H9 (cell line): ENCODE results near the gene PIGB. TPM values are rescaled to one million over a fixed set of nuclear protein-coding genes. Genes with fewer than 3 reads are reported as not detected.

ENCODE experiments used
- DNase-seq: peaks from one replicate; pipeline ENCODE4 v3.0.0-alpha.2; 2017
- H2AFZ ChIP-seq: one replicate; pipeline ENCODE4 v1.6.1; 2013; ENCODE audit warnings: mild to moderate bottlenecking, low read length, control low read depth, moderate library complexity
- H2AK5ac ChIP-seq: 2 replicates; pipeline ENCODE4 v1.6.1; 2013; ENCODE audit warnings: low read length, control low read depth, mixed read lengths; ENCODE audit not compliant: insufficient read length
- H2BK120ac ChIP-seq: one replicate; pipeline ENCODE4 v1.6.1; 2013; ENCODE audit warnings: low read depth, mild to moderate bottlenecking, low read length, control low read depth, inconsistent platforms; ENCODE audit not compliant: poor library complexity, severe bottlenecking
- H2BK12ac ChIP-seq: 2 replicates; pipeline ENCODE4 v1.6.1; 2013; ENCODE audit warnings: low read length, control low read depth, mixed read lengths, low read depth; ENCODE audit not compliant: insufficient read length
- H2BK15ac ChIP-seq: 2 replicates; pipeline ENCODE4 v1.6.1; 2013; ENCODE audit warnings: low read depth, low read length, control low read depth
- H2BK20ac ChIP-seq: one replicate; pipeline ENCODE4 v1.6.1; 2013; ENCODE audit warnings: low read depth, mild to moderate bottlenecking, low read length, control low read depth, inconsistent platforms; ENCODE audit not compliant: poor library complexity, severe bottlenecking
- H2BK5ac ChIP-seq: 2 replicates; pipeline ENCODE4 v1.6.1; 2013; ENCODE audit warnings: low read length, control low read depth, mixed read lengths; ENCODE audit not compliant: insufficient read length
- H3K14ac ChIP-seq: 2 replicates; pipeline ENCODE4 v1.6.1; 2013; ENCODE audit warnings: low read length, control low read depth; ENCODE audit not compliant: insufficient read depth
- H3K18ac ChIP-seq: 2 replicates; pipeline ENCODE4 v1.6.1; 2013; ENCODE audit warnings: low read depth, mild to moderate bottlenecking, mixed read lengths, low read length, control low read depth; ENCODE audit not compliant: insufficient read length
- H3K23ac ChIP-seq: 2 replicates; pipeline ENCODE4 v1.6.1; 2013; ENCODE audit warnings: low read length, control low read depth, mixed read lengths, low read depth; ENCODE audit not compliant: insufficient read length
- H3K23me2 ChIP-seq: 2 replicates; pipeline ENCODE4 v1.6.1; 2013; ENCODE audit warnings: low read depth, mild to moderate bottlenecking, mixed read lengths, low read length, control low read depth; ENCODE audit not compliant: insufficient read length, poor library complexity, severe bottlenecking
- H3K27ac ChIP-seq: 2 replicates; pipeline ENCODE4 v1.5.1; 2013; ENCODE audit warnings: low read length, control low read depth, mixed read lengths, low read depth; ENCODE audit not compliant: insufficient read length
- H3K27me3 ChIP-seq: 2 replicates; pipeline ENCODE4 v1.6.1; 2013; ENCODE audit warnings: low read length, control low read depth, inconsistent platforms; ENCODE audit not compliant: insufficient read depth
- H3K4ac ChIP-seq: 2 replicates; pipeline ENCODE4 v1.6.1; 2013; ENCODE audit warnings: low read depth, mild to moderate bottlenecking, control low read depth, inconsistent platforms, low read length, moderate library complexity
- H3K4me1 ChIP-seq: 2 replicates; pipeline ENCODE4 v1.6.1; 2013; ENCODE audit warnings: low read length, control low read depth, inconsistent platforms; ENCODE audit not compliant: insufficient read depth
- H3K4me2 ChIP-seq: 2 replicates; pipeline ENCODE4 v1.6.1; 2013; ENCODE audit warnings: low read length, control low read depth, mixed read lengths; ENCODE audit not compliant: insufficient read length, insufficient read depth
- H3K56ac ChIP-seq: 2 replicates; pipeline ENCODE4 v1.6.1; 2013; ENCODE audit warnings: low read depth, mild to moderate bottlenecking, mixed read lengths, low read length, control low read depth; ENCODE audit not compliant: insufficient read length
- H3K79me1 ChIP-seq: 2 replicates; pipeline ENCODE4 v1.6.1; 2013; ENCODE audit warnings: low read depth, mild to moderate bottlenecking, moderate library complexity, low read length, control low read depth, inconsistent platforms; ENCODE audit not compliant: insufficient read depth, poor library complexity, severe bottlenecking
- H3K79me2 ChIP-seq: 2 replicates; pipeline ENCODE4 v1.6.1; 2013; ENCODE audit warnings: low read length, control low read depth, inconsistent platforms; ENCODE audit not compliant: insufficient read depth
- H3K9ac ChIP-seq: 2 replicates; pipeline ENCODE4 v1.6.1; 2013; ENCODE audit warnings: low read length, control low read depth, mixed read lengths; ENCODE audit not compliant: insufficient read length; ENCODE audit errors: extremely low read depth
- H3K9me3 ChIP-seq: one replicate; pipeline ENCODE4 v1.6.1; 2013; ENCODE audit warnings: low read depth, low read length, inconsistent platforms; ENCODE audit not compliant: control insufficient read depth
- H3T11ph ChIP-seq: one replicate; pipeline ENCODE4 v1.6.1; 2013; ENCODE audit warnings: mild to moderate bottlenecking, low read length, control low read depth, inconsistent platforms
- H4K20me1 ChIP-seq: one replicate; pipeline ENCODE4 v1.6.1; 2013; ENCODE audit not compliant: control insufficient read depth, insufficient read length, insufficient read depth
- H4K5ac ChIP-seq: 2 replicates; pipeline ENCODE4 v1.6.1; 2013; ENCODE audit warnings: low read depth, mild to moderate bottlenecking, mixed read lengths, low read length, control low read depth; ENCODE audit not compliant: insufficient read length
- H4K8ac ChIP-seq: replicated peaks from 2 replicates; pipeline ENCODE4 v1.6.1; 2013; ENCODE audit warnings: low read length, control low read depth, mixed read lengths, low read depth; ENCODE audit not compliant: insufficient read length
- H4K91ac ChIP-seq: 2 replicates; pipeline ENCODE4 v1.6.1; 2013; ENCODE audit warnings: low read depth, mild to moderate bottlenecking, moderate library complexity, mixed read lengths, low read length, control low read depth; ENCODE audit not compliant: insufficient read length
- H3K27ac Mint-ChIP-seq, 3 experiments: 2 replicates in 2 of 3; 3 replicates in 1 of 3; pipeline ENCODE4 v1.8.0; 2020 to 2021; ENCODE audit warnings: mixed read lengths in 3 of 3, mild to moderate bottlenecking in 1 of 3, moderate library complexity in 1 of 3
- H3K27me3 Mint-ChIP-seq: 2 replicates; pipeline ENCODE4 v1.8.0; 2021; ENCODE audit warnings: low read depth, mild to moderate bottlenecking, moderate library complexity, mixed read lengths
- H3K36me3 Mint-ChIP-seq, 3 experiments: 2 replicates in 2 of 3; 3 replicates in 1 of 3; pipeline ENCODE4 v1.8.0; 2020 to 2021; ENCODE audit warnings: low read depth in 3 of 3, mixed read lengths in 3 of 3; ENCODE audit not compliant: insufficient read depth in 1 of 3
- H3K4me1 Mint-ChIP-seq, 2 experiments: 2 replicates each; pipeline ENCODE4 v1.8.0; 2020; ENCODE audit warnings: mixed read lengths in 2 of 2
- H3K4me3 Mint-ChIP-seq, 2 experiments: 2 replicates in 1 of 2; 3 replicates in 1 of 2; pipeline ENCODE4 v1.8.0; 2020 to 2021; ENCODE audit warnings: mild to moderate bottlenecking in 2 of 2, mixed read lengths in 2 of 2, moderate library complexity in 1 of 2
- H3K9me3 Mint-ChIP-seq, 2 experiments: 2 replicates in 1 of 2; 3 replicates in 1 of 2; pipeline ENCODE4 v1.8.0; 2020; ENCODE audit warnings: mild to moderate bottlenecking in 2 of 2, mixed read lengths in 2 of 2, moderate library complexity in 1 of 2
- CTCF ChIP-seq: fragments of 200-600 bp; sonication (generic); conservative IDR thresholded peaks from 3 replicates; pipeline ENCODE4 v1.8.0; 2021; ENCODE audit warnings: antibody characterized with exemption, mild to moderate bottlenecking
- WGBS: extraction: QIAGEN DNeasy Blood & Tissue Kit; methylation state at CpG from one replicate; pipeline ENCODE4 v1.1.7; 2013; ENCODE audit warnings: missing lambda C conversion rate, low lambda C conversion rate, mixed read lengths; ENCODE audit not compliant: insufficient read length; ENCODE audit errors: extremely low coverage; 5-methylcytosine and 5-hydroxymethylcytosine counted together
- total RNA-seq: library from RNA; stranded (reverse); gene quantifications from 2 replicates; pipeline ENCODE4 v1.2.1, GENCODE V29; 2021

Gene PIGB
- total RNA-seq, 1 experiment from 2014 or later, result 6.7 TPM

- Histone ChIP-seq H4K5ac (no peak overlapping the region), H3K9me3 (no peaks in the 10 kb centered on the region), H3K4ac (no peak overlapping the region), H2BK120ac (no peak overlapping the region), H2BK12ac (no peak overlapping the region), H4K8ac (no peak overlapping the region), H3K9ac (no peak overlapping the region), H4K20me1 (no peaks in the 10 kb centered on the region), H3K14ac (no peak overlapping the region), H2BK20ac (no peak overlapping the region), H4K91ac (no peak overlapping the region), H3K79me1 (no peaks in the 10 kb centered on the region), H3K18ac (no peak overlapping the region), H3K4me2 (no peak overlapping the region), H2AK5ac (no peak overlapping the region), H2BK15ac (no peak overlapping the region), H3K79me2 (no peaks in the 10 kb centered on the region), H2AFZ (no peak overlapping the region), H3K27ac (no peak overlapping the region), H3K56ac (no peak overlapping the region), H3K23ac (no peak overlapping the region), H3K4me1 (no peaks in the 10 kb centered on the region), H3T11ph (no peak overlapping the region), H3K27me3 (no peaks in the 10 kb centered on the region), H3K23me2 (no peaks in the 10 kb centered on the region), H2BK5ac (no peak overlapping the region)
- H3K4me3 Mint-ChIP-seq, result no peak overlapping the region
- no peaks in the 10 kb centered on the region for H3K9me3 Mint-ChIP-seq
- no peak for DNase-seq
- no peaks in the 10 kb centered on the region for H3K27me3 Mint-ChIP-seq
- no CpG with 5 or more reads among the region's 5 CpGs for WGBS
- no peaks in the 10 kb centered on the region for H3K36me3 Mint-ChIP-seq
- H3K4me1 Mint-ChIP-seq, result no peaks in the 10 kb centered on the region
- H3K27ac Mint-ChIP-seq, result no peak overlapping the region
- TF ChIP-seq CTCF, result no peak
Observed at GRCh38 chr15:55334371-55334770, 15.3 kb downstream of the PIGB start.
